ENCODE results near the gene MAS1L. TPM values are rescaled to one million over a fixed set of nuclear protein-coding genes. Genes with fewer than 3 reads are reported as not detected.

MAS1L gene
- not detected in 2 replicates for total RNA-seq

DNA sequence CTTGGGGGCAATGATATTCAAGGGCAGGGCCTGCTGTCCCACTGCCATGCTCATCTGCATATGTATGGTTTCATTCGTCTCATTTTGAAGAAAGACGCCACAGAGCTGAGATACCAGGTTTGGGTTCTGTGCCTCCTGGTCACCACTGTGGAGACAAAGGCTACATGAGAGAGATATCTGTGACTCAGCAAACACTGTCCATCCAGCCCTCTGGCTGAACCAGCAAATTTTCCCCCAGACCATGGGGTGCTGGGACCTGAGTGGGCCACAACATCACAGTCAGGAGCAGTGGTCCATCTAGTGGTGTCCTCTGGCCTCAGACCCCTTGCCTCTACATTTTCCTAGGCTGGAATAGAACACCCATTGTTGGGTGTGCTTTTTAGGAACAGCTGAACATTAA, at the start of gene MAS1L:
MAS1L (minus strand) TSS at position 297 of the 400 bp plus-strand sequence; CDS start at position 243, 54 bp downstream.

GRCh38 chr6:29456971-29457370, 30.8 kb downstream of the MAS1L start, which contains the start of the genes OR11A1 and OR2H1:
OR11A1 (minus strand) TSS chr6:29457071; CDS start chr6:29427641, 29,430 bp downstream.
OR2H1 (plus strand) TSS chr6:29457155; CDS start chr6:29461770, 4,615 bp downstream.

DNA sequence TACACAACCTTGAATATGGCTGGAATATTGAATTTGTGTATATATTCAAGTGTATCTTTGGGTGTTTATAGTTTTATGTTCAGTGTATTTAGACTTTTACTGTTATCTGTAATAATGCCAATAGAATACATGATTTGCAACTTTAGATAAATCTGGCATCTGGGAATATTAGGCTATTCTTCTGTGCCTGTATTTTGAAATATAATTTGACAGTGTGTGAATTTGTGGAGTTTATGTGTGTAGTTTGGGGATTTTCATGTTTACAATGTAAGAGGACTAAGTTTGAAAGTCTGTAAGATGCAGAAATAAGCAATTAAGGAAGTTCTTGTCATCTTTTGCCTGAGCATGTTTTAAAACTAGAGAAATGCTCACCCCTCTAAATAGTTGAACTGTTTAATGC, 48.8 kb downstream of the MAS1L start, which contains the start of gene OR10C1:
OR10C1 (plus strand) TSS at position 301 of the 400 bp plus-strand sequence. CDS start 710 bp downstream, outside the sequence.

Other genes with a start within 250 kb of the MAS1L start
- not detected in 2 replicates for gene OR14J1, start 186.3 kb downstream of the MAS1L start, total RNA-seq
- not detected in 2 replicates for gene OR5V1, start 119.1 kb downstream of the MAS1L start, total RNA-seq
- not detected in 2 replicates for gene OR12D3, start 112.7 kb downstream of the MAS1L start, total RNA-seq
- not detected in 2 replicates for gene OR12D2, start 92.3 kb downstream of the MAS1L start, total RNA-seq
- not detected in 2 replicates for gene OR12D1, start 73.0 kb downstream of the MAS1L start, total RNA-seq
- not detected in 2 replicates for gene OR10C1, start 48.6 kb downstream of the MAS1L start, total RNA-seq
- not detected in 2 replicates for gene OR11A1, start 30.9 kb downstream of the MAS1L start, total RNA-seq
- gene OR2H1, start 30.8 kb downstream of the MAS1L start, total RNA-seq = not detected in 2 replicates
- gene UBD, start 71.8 kb upstream of the MAS1L start, total RNA-seq = 0.32 and 1.2 TPM in 2 replicates
- gene OR2H2, start 97.2 kb upstream of the MAS1L start, total RNA-seq = not detected in 2 replicates
- 3.6 and 11.6 TPM in 2 replicates for gene GABBR1, start 145.2 kb upstream of the MAS1L start, total RNA-seq
- not detected in 2 replicates for gene MOG, start 169.1 kb upstream of the MAS1L start, total RNA-seq
- gene ZFP57, start 193.2 kb upstream of the MAS1L start, total RNA-seq = not detected in 2 replicates
- 1.6 and 25.1 TPM in 2 replicates for gene HLA-F, start 235.5 kb upstream of the MAS1L start, total RNA-seq

All from epithelial cell of umbilical artery (primary cell).